Brain microvascular endothelial cell (primary cell): ENCODE data around the gene PLCXD1.

ENCODE experiments used
- DNase-seq: peaks from one replicate; pipeline ENCODE4 v3.0.0-alpha.2; 2020
- H3K27ac ChIP-seq: fragments of 250-450 bp; sonication (Bioruptor Pico); 2 replicates; pipeline ENCODE4 v1.5.1; 2020; ENCODE audit warnings: mild to moderate bottlenecking, moderate library complexity
- H3K27me3 ChIP-seq: fragments of 250-450 bp; sonication (Bioruptor Pico); replicated peaks from 2 replicates; pipeline ENCODE4 v1.5.1; 2020; ENCODE audit warnings: mild to moderate bottlenecking
- H3K36me3 ChIP-seq: fragments of 250-450 bp; sonication (Bioruptor Pico); replicated peaks from 2 replicates; pipeline ENCODE4 v1.5.1; 2020; ENCODE audit warnings: mild to moderate bottlenecking
- H3K4me3 ChIP-seq: 2 replicates; pipeline ENCODE4 v1.5.1; 2011; ENCODE audit warnings: low read depth, mild to moderate bottlenecking, control low read depth, low read length, moderate library complexity
- in situ Hi-C: cut with HindIII; loops from 2 replicates; pipeline ENCODE4 v1.10.0; 2017; ENCODE audit warnings: low sequenced_read_pairs, low pct_ligation_motif_present
- TF ChIP-seq, protein P1 (sequence below): IDR thresholded peaks from 2 replicates; pipeline ENCODE4 v1.5.1; 2011; ENCODE audit warnings: low read depth, mild to moderate bottlenecking, moderate library complexity, low read length, control low read depth, inconsistent platforms; ENCODE audit errors: missing control alignments

PLCXD1 gene

DNA sequence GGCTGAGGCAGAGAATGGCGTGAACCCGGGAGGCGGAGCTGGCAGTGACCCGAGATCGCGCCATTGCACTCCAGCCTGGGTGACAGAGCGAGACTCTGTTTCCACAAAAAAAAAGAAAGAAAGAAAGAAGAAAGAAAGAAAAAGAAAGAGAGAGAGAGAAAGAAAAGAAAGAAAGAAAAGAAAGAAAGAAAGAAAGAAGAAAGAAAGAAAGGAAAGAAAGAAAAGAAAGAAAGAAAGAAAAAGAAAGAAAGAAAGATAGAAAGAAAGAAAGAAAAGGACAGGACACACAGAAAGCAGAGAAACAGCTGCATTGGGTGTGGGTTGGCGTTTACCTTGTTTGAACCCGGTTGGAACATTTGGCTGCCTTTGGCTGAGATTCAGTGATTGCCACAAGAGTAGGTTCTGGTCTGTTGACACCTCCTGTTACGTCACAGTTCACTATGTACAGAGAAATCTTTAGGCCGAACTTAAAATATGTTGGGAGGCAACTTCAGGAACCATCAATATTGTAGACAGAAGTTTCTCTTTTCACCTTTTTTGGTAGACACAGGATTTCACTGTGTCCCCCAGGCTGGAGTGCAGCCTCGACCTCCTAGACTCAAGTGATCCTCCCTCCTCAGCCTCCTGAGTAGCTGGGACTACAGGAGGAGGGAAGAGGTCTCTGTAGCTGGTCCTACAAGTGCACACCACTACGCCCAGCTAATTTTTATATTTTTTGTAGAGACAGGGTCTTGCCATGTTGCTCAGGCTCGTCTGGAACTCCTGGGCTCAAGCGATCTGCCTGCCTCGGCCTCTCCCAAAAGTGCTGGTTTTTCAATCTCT is 16.3 kb upstream of the PLCXD1 start:
- no peaks in the 10 kb centered on the region for H3K36me3 ChIP-seq
- no peak overlapping the region for H3K27ac ChIP-seq
- in situ Hi-C loops, result no loop called here
- no peak for DNase-seq
- no peaks in the 10 kb centered on the region for H3K27me3 ChIP-seq
- TF ChIP-seq, protein P1, sequence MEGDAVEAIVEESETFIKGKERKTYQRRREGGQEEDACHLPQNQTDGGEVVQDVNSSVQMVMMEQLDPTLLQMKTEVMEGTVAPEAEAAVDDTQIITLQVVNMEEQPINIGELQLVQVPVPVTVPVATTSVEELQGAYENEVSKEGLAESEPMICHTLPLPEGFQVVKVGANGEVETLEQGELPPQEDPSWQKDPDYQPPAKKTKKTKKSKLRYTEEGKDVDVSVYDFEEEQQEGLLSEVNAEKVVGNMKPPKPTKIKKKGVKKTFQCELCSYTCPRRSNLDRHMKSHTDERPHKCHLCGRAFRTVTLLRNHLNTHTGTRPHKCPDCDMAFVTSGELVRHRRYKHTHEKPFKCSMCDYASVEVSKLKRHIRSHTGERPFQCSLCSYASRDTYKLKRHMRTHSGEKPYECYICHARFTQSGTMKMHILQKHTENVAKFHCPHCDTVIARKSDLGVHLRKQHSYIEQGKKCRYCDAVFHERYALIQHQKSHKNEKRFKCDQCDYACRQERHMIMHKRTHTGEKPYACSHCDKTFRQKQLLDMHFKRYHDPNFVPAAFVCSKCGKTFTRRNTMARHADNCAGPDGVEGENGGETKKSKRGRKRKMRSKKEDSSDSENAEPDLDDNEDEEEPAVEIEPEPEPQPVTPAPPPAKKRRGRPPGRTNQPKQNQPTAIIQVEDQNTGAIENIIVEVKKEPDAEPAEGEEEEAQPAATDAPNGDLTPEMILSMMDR, result no peak
- H3K4me3 ChIP-seq, result no peak overlapping the region

DNA sequence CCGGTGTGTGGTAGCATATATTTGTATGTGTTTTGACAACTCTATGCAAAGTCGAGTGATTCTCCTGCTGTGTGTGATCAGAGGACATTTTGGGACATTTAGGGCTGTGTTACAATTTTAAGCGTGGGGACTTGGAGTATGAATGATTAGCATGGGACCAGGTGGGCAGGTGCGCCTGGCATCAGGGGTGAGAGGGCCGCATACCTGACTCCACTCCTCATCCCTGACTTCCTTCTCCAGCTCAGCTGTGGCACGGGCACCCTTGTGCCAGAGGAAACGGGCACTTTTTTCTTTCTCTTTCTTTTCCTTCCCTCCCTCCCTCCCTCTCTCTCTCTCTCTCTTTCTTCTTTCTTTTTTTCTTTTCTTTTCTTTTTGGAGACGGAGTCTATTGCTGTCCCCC is 15.7 kb upstream of the PLCXD1 start:
- H3K27ac ChIP-seq, result no peak overlapping the region
- TF ChIP-seq, protein P1, result no peak
- in situ Hi-C loops, result no loop called here
- H3K4me3 ChIP-seq, result no peak overlapping the region
- H3K27me3 ChIP-seq, result no peaks in the 10 kb centered on the region
- DNase-seq, result no peak
- H3K36me3 ChIP-seq, result no peaks in the 10 kb centered on the region

DNA sequence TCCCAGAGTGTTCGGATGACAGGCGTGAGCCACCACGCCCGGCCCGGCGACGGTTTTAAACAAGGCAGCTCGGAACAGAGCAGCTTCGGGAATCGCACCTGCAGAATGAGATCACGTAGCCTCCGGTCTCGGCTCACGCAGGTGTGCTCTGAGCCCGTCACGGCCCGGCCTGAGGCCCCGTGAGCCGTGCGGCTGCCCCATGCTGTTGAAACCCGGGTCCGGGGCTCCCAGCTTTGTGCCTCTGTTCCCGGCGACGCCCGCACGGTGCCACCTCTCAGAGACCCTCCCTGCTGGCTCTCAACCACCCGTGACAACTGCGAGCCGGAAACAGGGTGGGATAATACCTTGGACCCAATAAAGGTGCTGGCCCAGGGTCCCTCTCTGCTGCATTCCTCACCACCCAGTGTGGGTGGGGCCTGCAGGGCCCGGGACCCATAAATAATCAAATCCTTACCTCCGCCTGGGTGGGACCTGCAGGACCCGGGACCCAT is 13.4 kb upstream of the PLCXD1 start:
- no peaks in the 10 kb centered on the region for H3K36me3 ChIP-seq
- H3K4me3 ChIP-seq, result no peak overlapping the region
- no peak overlapping the region for H3K27ac ChIP-seq
- TF ChIP-seq, protein P1, result no peak
- no peak for DNase-seq
- in situ Hi-C loops, result no loop called here
- H3K27me3 ChIP-seq, result no peaks in the 10 kb centered on the region

DNA sequence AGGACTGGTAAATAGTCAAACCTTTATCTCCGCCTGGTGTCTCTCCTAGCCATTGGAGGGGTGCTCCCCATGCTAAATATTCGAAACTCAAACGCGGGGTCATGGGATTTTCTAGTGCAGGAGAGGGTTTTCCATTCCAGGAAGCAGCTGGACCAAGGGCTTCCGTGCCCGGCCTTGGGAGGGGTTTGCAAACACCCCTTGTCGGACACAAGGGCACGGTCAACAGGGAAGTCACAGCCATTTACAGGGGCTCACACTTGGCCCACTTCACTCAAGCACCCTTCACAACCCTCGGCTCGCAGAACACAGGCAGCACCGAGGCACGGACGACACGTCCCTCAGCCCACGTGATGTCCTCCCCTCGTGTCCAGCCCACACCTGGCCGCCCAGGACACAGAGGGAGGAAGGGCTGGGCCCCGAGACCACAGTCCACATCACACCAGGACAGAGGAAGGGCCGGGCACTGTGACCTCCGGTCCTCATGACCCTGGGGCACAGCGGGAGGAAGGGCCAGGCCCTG is 10.3 kb upstream of the PLCXD1 start:
- in situ Hi-C loops, result no loop called here

DNA sequence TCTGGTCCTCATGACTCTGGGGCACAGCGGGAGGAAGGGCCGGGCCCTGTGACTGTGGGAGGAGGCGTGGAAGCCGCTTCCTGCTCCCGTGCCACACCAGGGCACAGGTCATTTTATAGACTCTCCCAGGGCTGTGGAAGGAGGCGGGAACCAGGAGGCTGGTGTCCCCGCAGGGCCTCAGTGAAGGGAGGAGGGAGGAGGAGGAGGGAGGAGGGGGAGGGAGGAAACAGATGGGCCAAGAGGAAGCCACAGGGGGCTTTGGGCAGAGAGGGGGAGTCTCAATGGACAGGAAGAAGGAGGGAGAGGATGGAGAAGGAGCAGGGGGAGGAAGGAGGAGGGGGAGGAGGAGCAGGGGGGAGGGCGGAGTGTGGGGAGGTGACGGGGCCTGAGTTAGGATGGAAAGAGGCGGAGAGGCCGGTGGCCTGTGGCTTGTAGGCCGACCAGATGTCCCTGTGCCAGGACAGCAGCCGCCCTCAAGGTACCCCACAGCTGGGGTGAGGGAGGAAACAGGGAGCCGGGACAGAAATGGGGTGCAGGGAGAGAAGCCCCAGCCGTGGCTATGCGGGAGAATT is 6.2 kb upstream of the PLCXD1 start:
- TF ChIP-seq, protein P1, result no peak
- no peak for DNase-seq
- Histone ChIP-seq H3K4me3 (no peak overlapping the region), H3K27me3 (no peaks in the 10 kb centered on the region), H3K36me3 (no peaks in the 10 kb centered on the region), H3K27ac (no peak overlapping the region)
- in situ Hi-C loops, result no loop called here

More for the DNA sequence above, 10.3 kb upstream of the PLCXD1 start:
- H3K27ac ChIP-seq, result no peak overlapping the region
- H3K4me3 ChIP-seq, result no peak overlapping the region
- TF ChIP-seq, protein P1, result no peak
- H3K27me3 ChIP-seq, result no peaks in the 10 kb centered on the region
- DNase-seq, result no peak
- no peaks in the 10 kb centered on the region for H3K36me3 ChIP-seq
